WI38 (cell line): ENCODE measurements around the gene ZNF90.
A peak's percentile ranks its signal among the peaks of the same experiment; 100 is the strongest.

Experiments used
- H3K4me3 ChIP-seq: 2 replicates; pipeline ENCODE4 v1.5.1; 2011; ENCODE audit warnings: low read depth, mild to moderate bottlenecking, control low read depth, low read length
- CTCF ChIP-seq: IDR thresholded peaks from 2 replicates; pipeline ENCODE4 v1.5.1; 2012; ENCODE audit warnings: low read depth, mild to moderate bottlenecking, control low read depth, low read length

The ZNF90 gene

GRCh38 chr19:20165971-20166592, 88.3 kb downstream of the ZNF90 start:
- no peak for TF ChIP-seq CTCF
- no peak overlapping the region for H3K4me3 ChIP-seq

- H3K4me3 ChIP-seq: peak within 1 kb of the TSS; percentile 87
- TF ChIP-seq CTCF: no peak
Measured at GRCh38 chr19:20167020-20167644, 89.3 kb downstream of the ZNF90 start, which contains the start of gene ZNF486. Gene ZNF486 (plus strand): TSS chr19:20167214. CDS start chr19:20167331, 117 bp downstream.

DNA sequence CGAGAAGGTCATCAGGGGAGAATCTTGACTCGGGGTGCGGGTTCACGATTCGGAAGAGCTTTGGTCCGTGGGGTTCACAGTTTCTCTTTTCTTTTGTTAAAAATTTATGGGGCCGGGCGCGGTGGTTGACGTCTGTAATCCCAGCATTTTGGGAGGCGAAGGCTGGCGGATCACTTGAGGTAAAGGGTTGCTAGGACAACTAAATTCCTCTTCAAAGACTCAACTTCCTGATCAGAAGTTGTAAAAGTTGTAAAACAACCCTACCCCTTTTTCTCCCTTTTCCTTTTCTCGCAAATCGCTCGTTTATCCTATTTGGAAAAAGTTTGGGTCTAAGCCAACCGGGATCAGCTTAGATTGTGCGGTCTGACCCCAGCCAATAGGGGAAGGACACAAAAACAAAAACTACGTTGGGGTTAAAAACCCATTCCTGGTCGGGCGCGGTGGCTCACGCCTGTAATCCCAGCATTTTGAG, 89.9 kb downstream of the ZNF90 start:
- no peak for TF ChIP-seq CTCF
- peak overlapping the region; percentile 87 for H3K4me3 ChIP-seq
